Right renal pelvis (tissue), 4 donors: ENCODE data around the gene WDR26. TPM values are rescaled to one million over a fixed set of nuclear protein-coding genes. Genes with fewer than 3 reads are reported as not detected.
"Not testable (repeated sequence)": the region's sequence is repeated elsewhere in the genome, so short reads cannot be mapped to it uniquely, and the experiment has no call there.

Source experiments
- DNase-seq, 4 donors: peaks; one replicate each; pipeline ENCODE4 v3.0.0-alpha.2; 2013; ENCODE audit warnings: low read depth in 4 of 4, low spot score in 3 of 4, missing footprints in 1 of 4
- polyA plus RNA-seq, 4 donors: library from polyadenylated mRNA; unstranded; fragments of 120-200 nt; gene quantifications; one replicate each; pipeline ENCODE4 v1.2.1, GENCODE V29; 2013; ENCODE audit not compliant: insufficient read length in 4 of 4

Gene WDR26
- polyA plus RNA-seq, 4 donors, result 86.5 to 109 (median 95.1) TPM

- no peak for DNase-seq
Observed at GRCh38 chr1:224353975-224354925, 80.3 kb downstream of the WDR26 start.

DNA sequence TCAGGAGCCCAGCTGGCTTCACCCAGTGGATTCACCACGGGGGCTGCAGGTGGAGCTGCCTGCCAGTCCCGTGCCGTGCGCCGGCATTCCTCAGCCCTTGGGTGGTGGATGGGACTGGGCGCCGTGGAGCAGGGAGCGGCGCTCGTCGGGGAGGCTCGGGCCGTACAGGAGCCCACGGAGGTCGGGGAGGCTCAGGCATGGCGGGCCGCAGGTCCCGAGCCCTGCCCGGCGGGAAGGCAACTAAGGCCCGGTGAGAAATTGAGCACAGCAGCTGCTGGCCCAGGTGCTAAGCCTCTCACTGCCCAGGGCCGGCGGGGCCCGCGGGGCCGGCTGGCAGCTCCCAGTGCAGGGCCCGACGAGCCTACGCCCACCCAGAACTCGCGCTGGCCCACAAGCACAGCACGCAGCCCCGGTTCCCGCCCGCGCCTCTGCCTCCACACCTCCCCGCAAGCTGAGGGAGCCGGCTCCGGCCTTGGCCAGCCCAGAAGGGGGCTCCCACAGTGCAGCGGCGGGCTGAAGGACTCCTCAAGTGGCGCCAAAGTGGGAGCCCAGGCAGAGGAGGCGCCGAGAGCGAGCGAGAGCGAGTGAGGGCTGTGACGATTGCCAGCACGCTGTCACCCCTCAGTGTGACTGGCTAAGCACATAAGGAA, 82.0 kb downstream of the WDR26 start:
- DNase-seq, result not testable (repeated sequence)

DNA sequence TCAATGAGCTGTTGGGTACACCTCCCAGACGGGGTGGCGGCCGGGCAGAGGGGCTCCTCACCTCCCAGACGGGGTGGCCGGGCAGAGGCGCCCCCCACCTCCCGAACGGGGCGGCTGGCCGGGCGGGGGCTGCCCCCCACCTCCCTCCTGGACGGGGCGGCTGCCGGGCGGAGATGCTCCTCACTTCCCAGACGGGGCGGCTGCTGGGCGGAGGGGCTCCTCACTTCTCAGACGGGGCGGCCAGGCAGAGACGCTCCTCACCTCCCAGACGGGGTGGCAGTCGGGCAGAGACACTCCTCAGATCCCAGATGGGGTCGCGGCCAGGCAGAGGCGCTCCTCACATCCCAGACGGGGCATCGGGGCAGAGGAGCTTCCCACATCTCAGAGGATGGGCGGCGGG, 84.9 kb downstream of the WDR26 start:
- DNase-seq, result not testable (repeated sequence)

DNA sequence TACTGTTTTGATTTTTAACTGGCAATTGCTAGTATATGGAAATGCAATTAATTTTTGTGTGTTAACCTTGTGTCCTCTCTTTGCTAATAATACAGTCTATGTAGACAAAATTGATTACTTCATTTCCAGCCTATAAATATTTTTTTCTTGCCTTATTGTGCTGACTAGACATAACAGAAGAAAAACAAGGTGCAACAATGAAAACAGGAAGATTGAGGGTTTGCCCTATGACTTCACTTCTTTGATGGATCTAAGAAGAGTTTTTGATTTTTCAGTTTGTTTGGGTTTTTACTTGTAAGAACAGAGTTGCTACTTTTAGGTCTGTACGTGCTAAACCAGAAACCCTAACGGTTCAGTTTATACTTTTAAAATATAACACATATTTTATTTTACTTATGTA, 86.5 kb downstream of the WDR26 start:
- DNase-seq, result no peak

GRCh38 chr1:224343679-224344078, 90.9 kb downstream of the WDR26 start:
- no peak for DNase-seq

- DNase-seq, result not testable (repeated sequence)
Observed at GRCh38 chr1:224340453-224341384, 93.9 kb downstream of the WDR26 start.

GRCh38 chr1:224339442-224340033, 95.1 kb downstream of the WDR26 start:
- no peak for DNase-seq

GRCh38 chr1:224338150-224338838, 96.3 kb downstream of the WDR26 start:
- DNase-seq, result no peak

Other genes starting within 250 kb of the WDR26 start
- 10 to 100 TPM; 33.6 to 44.7 (median 42.1) TPM for gene NVL, start 104.6 kb downstream of the WDR26 start, polyA plus RNA-seq
- gene CNIH4, start 77.9 kb downstream of the WDR26 start, polyA plus RNA-seq, result 10 to 100 TPM; 50.9 to 55.8 (median 53.4) TPM
- gene CNIH3, start 181.5 kb upstream of the WDR26 start, polyA plus RNA-seq, result 10 to 100 TPM in 3 of 4 donors, 1 to 10 TPM in 1; 9.5 to 11.1 (median 10.7) TPM